ENCODE results near the gene PRKAR2B. TPM values are rescaled to one million over a fixed set of nuclear protein-coding genes. Genes with fewer than 3 reads are reported as not detected.

Gene PRKAR2B
- total RNA-seq, 4 donors from 2014 or later, result 3.0 to 28.1 (median 5.7) TPM

DNA sequence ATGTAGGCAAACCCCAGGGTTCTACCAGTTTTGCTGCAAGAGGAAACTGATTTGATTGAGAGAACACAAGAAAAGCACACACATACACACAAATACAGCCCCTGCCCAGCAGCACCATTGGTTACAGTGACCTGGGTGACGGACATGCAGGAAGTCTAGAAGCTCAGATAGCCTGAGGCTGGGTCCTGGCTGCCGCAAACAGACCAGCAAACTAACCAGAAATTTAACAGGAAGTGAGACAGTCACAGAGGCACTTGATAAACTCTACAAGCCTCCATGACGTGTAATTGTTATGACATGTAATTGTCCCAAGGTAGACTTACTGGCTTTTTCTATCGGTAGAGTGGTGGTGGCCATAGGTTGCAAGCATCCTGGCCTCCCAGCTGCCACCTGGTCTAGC is 58.9 kb downstream of the PRKAR2B start:
- H3K4me3 ChIP-seq, result no peak overlapping the region
- TF ChIP-seq POLR2A (IDR thresholded peaks at IDR 0.05), result no peak
- TF ChIP-seq, protein P1, sequence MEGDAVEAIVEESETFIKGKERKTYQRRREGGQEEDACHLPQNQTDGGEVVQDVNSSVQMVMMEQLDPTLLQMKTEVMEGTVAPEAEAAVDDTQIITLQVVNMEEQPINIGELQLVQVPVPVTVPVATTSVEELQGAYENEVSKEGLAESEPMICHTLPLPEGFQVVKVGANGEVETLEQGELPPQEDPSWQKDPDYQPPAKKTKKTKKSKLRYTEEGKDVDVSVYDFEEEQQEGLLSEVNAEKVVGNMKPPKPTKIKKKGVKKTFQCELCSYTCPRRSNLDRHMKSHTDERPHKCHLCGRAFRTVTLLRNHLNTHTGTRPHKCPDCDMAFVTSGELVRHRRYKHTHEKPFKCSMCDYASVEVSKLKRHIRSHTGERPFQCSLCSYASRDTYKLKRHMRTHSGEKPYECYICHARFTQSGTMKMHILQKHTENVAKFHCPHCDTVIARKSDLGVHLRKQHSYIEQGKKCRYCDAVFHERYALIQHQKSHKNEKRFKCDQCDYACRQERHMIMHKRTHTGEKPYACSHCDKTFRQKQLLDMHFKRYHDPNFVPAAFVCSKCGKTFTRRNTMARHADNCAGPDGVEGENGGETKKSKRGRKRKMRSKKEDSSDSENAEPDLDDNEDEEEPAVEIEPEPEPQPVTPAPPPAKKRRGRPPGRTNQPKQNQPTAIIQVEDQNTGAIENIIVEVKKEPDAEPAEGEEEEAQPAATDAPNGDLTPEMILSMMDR (IDR thresholded peaks at IDR 0.05), result no peak
- DNase-seq, result no peak
- no peaks in the 10 kb centered on the region for H3K27me3 ChIP-seq
- H3K9me3 ChIP-seq, result peaks cover 0 to 8% (median 0%) of the 10 kb centered on the region in 4 donors
- H3K4me1 ChIP-seq, result no peaks in the 10 kb centered on the region
- H3K27ac ChIP-seq, result no peak overlapping the region
- H3K36me3 ChIP-seq, result no peaks in the 10 kb centered on the region

DNA sequence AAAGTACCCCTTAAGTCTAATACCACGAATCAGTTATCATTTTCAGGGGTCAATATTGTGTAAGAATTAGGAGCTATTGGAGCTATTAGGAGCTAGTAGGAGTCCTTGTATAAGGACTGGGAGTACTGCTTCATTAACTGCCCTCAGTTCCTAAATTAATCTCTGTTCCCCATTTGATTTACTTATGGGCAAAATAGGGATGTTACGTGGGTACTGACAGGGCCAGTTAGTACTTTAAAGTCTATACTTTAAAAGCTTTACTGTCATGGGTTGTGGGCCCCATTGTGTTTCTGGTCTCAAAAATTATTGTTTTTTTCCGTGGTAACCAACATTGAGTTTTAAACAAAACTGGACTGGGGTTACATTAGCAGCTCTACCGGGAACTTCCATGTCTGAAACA is 60.3 kb downstream of the PRKAR2B start:
- Histone ChIP-seq H3K9me3 (no peaks in the 10 kb centered on the region), H3K4me3 (no peak overlapping the region), H3K4me1 (no peaks in the 10 kb centered on the region), H3K27me3 (no peaks in the 10 kb centered on the region), H3K27ac (no peak overlapping the region), H3K36me3 (no peaks in the 10 kb centered on the region)
- TF ChIP-seq, protein P1 (IDR thresholded peaks at IDR 0.05), result no peak
- TF ChIP-seq POLR2A (IDR thresholded peaks at IDR 0.05), result no peak
- no peak for DNase-seq

DNA sequence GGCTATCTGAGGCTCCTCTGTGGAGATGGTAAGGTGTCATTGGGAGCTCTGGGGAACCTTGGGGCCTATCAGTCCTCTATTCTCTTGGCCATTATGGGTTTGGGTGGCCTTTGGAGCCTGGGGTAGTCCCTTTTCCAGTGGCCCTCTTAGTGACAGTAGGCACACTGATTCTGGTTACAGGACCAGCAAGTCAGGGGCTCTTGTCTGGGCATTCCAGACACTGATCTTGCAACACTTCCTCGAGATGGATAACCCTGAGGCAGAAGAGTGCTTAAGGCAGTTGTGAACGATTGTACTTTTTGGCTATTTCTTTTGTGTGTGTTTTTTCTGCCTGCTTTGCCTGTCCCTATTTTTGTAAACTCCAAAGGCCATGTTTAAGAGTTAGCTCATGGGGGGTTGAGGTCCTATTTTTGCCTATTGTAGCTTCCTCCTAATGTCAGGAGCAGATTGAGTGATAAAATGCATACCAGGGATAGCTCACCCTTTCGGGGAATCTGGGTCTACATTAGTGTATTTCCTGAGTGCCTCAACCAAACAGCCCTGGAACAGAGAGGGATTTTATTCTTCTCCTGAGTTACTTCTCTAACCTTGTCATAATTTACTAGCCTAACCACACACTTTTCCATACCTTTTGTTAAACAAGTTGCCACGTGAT is 61.2 kb downstream of the PRKAR2B start:
- H3K36me3 ChIP-seq, result no peaks in the 10 kb centered on the region
- no peaks in the 10 kb centered on the region for H3K4me1 ChIP-seq
- DNase-seq, result no peak
- no peaks in the 10 kb centered on the region for H3K9me3 ChIP-seq
- H3K4me3 ChIP-seq, result no peak overlapping the region
- H3K27ac ChIP-seq, result no peak overlapping the region
- no peak for TF ChIP-seq POLR2A (IDR thresholded peaks at IDR 0.05)
- TF ChIP-seq, protein P1 (IDR thresholded peaks at IDR 0.05), result no peak
- H3K27me3 ChIP-seq, result no peaks in the 10 kb centered on the region

DNA sequence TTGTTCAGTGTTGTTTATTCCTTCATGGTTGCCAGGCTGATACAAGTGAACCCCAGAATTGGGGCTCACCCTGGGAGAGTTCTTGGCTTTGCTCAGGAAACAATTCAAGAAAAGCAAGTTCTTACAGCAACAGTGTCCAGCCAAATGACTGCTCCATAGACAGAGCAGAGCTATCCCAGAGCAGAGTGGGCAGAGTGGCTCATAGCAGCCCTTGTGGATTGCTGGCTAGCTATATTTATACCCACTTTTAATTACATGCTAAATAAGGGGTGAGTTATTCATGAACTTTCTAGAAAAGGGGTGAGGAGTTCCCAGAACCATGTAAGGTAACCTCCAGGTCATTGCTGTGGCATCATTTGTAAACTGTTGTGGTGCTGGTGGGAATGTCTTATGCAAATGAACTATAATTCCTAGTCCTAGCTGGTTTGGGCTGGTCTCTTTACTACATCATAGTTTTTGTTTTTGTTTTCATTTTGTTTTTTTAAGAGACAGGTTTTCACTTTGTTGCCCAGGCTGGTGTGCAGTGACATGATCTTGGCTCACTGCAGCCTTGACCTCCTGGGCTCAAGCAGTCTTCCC is 64.4 kb downstream of the PRKAR2B start:
- Histone ChIP-seq H3K9me3 (no peaks in the 10 kb centered on the region), H3K36me3 (no peaks in the 10 kb centered on the region), H3K27me3 (no peaks in the 10 kb centered on the region), H3K4me3 (no peak overlapping the region), H3K27ac (no peak overlapping the region), H3K4me1 (no peaks in the 10 kb centered on the region)
- TF ChIP-seq, protein P1 (IDR thresholded peaks at IDR 0.05), result no peak
- no peak for TF ChIP-seq POLR2A (IDR thresholded peaks at IDR 0.05)
- no peak for DNase-seq

DNA sequence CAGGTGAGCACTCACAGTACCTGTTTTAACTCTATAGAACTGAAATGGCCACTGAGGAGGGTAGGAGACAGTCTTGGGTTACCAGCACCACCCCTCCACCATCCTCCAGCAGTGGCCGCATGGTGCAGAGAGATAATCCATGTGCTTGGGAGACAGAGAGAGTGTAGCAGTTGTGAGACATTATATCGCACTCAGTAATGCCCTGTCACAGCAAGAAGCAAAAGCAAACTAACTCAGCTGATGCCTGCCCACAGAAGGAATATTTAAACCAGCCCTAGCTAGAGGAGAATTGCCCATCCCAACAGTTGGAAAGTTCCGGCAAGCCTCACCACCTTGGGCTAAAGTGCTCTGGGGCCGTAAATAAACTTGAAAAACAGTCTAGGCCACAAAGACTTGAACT is 65.5 kb downstream of the PRKAR2B start:
- TF ChIP-seq POLR2A (IDR thresholded peaks at IDR 0.05), result no peak
- TF ChIP-seq, protein P1 (IDR thresholded peaks at IDR 0.05), result no peak
- H3K4me3 ChIP-seq, result no peak overlapping the region
- no peaks in the 10 kb centered on the region for H3K9me3 ChIP-seq
- H3K4me1 ChIP-seq, result no peaks in the 10 kb centered on the region
- H3K27ac ChIP-seq, result no peak overlapping the region
- no peaks in the 10 kb centered on the region for H3K27me3 ChIP-seq
- no peaks in the 10 kb centered on the region for H3K36me3 ChIP-seq
- no peak for DNase-seq

Measured in Peyer's patch (tissue), 4 donors.